GM21390 (cell line): Measurements from ENCODE around the gene RNGTT.
"Not testable (repeated sequence)": the region's sequence is repeated elsewhere in the genome, so short reads cannot be mapped to it uniquely, and the experiment has no call there.

Source experiments
- ATAC-seq: cut with Tn5 transposase; IDR thresholded peaks from one replicate; pipeline ENCODE4 v1.9.1; 2021; ENCODE audit not compliant: unreplicated experiment

RNGTT gene

DNA sequence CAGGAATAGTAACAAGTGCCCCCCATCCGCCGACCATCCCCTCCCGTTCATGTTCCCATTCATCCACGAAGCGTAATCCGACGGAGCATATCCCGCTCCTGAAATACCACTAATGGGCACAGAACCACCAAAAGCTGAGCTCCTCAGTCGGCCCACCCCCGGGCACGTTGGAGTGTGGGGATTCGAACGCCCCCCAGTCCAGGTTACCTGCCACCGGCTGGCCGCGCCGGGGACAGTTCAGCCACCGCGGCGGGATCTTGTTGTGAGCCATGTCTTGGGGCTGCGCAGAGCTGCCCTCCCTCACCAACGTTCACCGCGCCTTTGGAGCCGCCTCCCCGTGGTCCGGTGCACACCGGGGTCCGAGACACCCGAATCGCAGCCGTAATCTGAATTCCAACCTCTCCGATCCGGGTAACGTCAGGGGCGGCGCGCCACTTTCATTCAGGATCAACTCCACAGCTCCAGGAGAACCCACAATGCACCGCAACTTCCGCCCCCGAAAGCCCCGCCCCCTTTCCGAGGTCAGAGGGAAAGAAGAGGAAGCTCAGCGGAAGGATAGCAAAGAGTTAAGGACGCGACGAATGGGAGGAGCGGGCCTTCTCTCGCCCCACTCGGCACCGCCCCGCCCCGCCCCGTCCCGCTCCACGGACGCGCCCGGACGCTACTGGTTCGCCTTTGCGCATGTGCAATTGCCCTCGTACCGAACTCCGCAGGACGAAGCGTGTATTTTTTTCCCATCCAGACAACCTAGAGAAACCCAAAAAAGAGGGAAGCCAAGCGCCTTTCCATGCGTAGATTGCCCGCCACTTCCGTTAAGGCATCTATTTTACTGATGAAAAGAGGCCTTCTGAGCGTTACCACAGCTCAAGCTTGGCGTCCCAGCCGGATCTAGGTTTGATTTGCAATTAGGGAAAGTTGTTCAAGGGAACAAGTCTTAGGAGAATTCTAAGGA, at the start of gene RNGTT:
Gene RNGTT (minus strand): TSS at position 480 of the 952 bp plus-strand sequence. CDS start 209 bp downstream, at position 271.
- peak; percentile 98 for ATAC-seq

GRCh38 chr6:89011436-89011835, 48.0 kb upstream of the RNGTT start:
- no peak for ATAC-seq

DNA sequence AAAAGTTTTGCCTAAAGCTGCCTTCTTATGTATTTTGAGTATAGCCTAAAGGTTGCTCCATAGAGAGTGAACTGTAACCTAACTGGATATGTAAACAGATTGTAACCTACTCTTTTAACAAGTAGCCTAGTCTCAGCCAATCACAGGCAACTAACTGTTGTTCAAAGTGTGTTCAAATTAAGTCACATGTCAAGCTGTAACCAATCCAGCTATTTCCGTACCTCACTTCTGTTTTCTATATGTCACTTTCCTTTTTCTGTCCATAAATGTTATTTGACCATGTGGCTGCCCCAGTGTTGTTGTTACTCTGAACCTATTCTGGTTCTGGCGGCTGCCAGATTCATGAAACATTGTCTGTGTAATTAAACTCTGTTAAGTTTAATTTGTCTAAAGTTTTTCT, 47.4 kb upstream of the RNGTT start:
- no peak for ATAC-seq

GRCh38 chr6:89009624-89010059, 46.2 kb upstream of the RNGTT start:
- no peak for ATAC-seq

DNA sequence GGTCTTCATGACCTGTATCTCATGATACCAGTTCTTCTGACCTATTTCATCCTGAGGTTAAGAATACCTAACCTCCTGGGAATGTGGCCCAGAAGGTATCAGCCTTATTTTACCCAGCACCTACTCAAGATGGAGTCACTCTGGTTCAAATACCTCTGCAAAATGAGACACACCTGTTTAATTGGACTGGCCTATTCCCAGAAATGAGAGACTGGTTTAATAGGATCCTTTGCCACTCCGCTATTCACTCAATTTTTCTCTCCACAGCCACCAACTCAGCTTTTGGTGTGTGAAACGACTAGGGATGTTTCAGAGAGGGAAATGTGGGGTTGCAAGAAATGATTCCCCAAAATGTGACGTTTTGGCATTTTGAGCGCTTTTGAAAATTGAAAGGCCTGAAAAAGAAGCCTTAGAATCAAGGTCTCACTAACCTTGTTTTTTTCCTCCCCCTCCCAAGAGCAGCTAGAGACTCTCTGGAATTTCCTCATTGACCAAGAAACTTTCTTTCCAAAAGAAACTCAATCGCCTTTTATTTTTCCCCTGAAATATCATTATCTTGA, 45.5 kb upstream of the RNGTT start:
- no peak for ATAC-seq

DNA sequence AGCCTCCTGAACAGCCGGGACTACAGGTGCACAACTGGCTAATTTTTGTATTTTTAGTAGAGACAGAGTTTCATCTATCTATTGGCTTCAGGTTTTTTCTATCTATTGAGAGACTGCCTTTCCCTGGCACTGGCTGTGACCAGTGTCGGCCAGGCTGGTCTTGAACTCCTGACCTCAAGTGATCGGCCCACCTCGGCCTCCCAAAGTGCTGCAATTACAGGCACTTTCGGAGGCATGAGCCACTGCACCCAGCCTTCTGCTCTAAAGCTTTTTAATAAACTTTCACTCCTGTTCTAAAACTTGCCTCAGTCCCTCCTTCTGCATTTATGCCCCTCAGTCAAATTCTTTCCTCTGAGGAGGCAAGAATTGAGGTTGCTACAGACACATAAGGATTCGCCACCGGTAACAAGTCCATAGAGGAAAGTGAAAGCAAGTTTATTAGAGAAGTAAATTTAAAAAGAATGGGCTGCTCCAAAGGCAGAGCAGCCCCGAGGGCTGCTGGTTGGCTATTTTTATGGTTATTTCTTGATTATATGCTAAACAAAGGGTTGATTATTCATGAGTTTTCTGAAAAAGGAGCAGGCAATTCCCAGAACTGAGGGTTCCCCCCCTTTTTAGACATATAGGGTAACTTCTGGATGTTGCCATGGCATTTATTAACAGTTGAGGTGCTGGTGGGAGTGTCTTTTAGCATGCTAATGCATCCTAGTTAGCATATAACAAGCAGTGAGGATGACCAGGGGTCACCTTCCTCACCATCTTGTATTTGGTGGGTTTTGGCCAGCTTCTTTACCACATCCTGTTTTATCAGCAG, 44.8 kb upstream of the RNGTT start:
- ATAC-seq = no peak

GRCh38 chr6:89007209-89008000, 44.0 kb upstream of the RNGTT start:
- ATAC-seq = no peak

GRCh38 chr6:89002523-89002922, 39.1 kb upstream of the RNGTT start:
- no peak for ATAC-seq

- no peak for ATAC-seq
Observed at GRCh38 chr6:88997327-88997726, 33.9 kb upstream of the RNGTT start.

- no peak for ATAC-seq
Observed at GRCh38 chr6:88992741-88993552, 29.5 kb upstream of the RNGTT start.

DNA sequence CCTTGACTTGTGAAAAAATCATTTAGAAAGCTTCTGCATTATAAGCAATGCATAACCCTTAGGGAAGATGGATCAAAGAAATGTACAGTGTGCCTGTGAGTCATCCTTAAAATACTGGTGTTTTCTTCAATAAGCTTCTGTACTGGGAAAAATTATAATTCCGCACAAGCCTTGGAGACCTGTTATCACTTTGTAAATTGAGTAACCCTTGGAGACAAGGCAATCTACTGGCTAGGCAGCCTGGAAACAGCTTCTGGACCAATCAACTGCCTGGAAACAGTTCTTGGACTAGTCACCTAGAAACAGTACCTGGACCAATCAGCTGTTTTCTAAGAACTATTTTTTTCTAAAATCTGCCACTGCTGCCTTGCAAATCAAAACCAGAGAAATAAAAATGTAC, 25.8 kb upstream of the RNGTT start:
- ATAC-seq = no peak

- no peak for ATAC-seq
Observed at GRCh38 chr6:88987922-88988321, 24.5 kb upstream of the RNGTT start.

- no peak for ATAC-seq
Observed at GRCh38 chr6:88985901-88986300, 22.5 kb upstream of the RNGTT start.

DNA sequence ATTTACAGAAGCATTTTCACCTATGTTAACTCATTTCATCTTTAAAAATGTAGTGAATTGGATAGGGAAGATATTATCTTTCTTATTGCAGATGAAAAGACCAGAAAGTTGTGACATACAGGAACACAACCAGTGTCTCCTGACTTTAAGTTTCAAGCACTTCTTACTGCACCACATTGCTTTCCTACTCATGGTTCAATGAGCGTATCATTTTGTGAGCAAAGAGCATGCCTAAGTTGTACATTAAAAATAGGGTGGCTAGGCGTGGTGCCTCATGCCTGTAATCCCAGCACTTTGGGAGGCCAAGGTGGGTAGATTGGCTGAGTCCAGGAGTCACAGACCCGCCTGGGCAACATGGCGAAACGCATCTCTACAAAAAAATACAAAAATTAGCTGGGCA, 21.2 kb upstream of the RNGTT start:
- no peak for ATAC-seq

DNA sequence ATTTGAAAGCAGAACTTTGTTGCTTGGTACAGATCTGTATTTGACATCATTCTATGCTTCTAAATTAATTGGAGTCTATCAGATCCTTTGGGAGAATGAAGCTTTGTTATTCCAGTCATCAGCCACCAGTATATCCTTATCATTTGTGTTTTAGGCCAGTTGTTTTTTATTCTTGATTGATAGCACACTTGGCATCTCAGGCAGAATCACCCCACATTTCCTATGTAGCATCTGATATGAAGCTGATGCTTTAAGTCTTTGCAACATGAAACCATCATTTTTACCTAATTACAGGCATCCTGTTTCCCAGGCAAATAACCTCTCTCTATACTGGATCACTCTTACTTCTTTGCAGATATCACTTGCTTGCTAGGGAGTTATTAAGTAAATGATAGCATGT, 20.7 kb upstream of the RNGTT start:
- ATAC-seq = no peak

DNA sequence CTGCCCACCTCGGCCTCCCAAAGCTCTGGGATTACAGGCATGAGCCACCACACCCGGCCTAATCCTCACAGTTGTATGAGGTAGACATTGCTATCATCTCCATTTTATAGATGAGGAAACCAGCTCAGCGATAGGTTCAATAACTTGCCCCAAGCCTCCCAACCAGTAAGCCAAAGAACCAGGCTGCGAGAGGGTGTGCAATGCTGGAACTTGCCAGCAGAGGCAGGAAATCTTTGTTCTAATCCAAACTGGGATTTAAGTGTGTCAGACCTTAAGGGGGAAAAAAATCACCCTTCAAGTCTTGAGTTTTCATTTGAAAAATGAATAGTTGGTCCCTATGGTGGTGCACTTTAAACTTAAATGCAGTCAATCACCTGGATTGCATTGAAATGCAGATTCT, 20.1 kb upstream of the RNGTT start:
- ATAC-seq = no peak

DNA sequence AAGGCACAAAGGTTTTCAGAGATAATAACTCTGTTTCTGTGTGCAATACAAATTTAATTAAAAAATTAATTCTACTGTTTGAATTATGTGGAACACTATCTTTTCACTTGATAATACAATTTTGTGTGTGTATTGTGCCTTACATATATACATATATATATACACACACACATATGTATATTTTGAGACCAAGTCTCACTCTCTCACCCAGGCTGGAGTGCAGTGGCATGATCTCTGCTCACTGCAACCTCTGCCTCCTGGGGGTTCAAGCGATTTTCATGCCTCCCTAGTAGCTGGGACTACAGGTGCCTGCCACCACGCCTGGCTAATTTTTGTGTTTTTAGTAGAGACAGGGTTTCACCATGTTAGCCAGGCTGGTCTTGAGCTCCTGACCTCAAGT, 19.7 kb upstream of the RNGTT start:
- ATAC-seq = not testable (repeated sequence)

- ATAC-seq = peak; percentile 69
Observed at GRCh38 chr6:88982720-88983119, 19.3 kb upstream of the RNGTT start.

DNA sequence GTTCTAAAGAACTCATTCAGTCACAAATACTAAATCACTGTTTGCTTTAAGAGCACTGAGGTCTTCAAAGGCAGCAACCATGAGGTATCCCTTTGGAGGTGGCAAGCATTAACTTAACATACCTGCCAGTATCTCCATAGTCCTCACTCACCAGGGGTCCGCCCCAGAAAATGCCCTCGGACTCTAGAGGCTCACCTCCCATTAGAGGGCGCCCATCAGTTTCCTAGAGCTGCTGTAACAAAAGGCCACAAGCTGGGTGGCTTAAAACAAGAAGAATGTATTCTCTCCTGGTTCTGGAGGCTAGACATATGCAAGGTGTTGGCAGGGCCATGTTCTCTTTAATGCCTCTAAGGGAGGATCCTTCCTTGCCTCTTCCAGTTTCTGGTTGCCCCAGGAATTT, 12.0 kb upstream of the RNGTT start:
- ATAC-seq = no peak
